Measurements from ENCODE around the gene FILIP1. TPM values are rescaled to one million over a fixed set of nuclear protein-coding genes. Genes with fewer than 3 reads are reported as not detected.

The FILIP1 gene
- polyA plus RNA-seq, 3 donors, result not detected

DNA sequence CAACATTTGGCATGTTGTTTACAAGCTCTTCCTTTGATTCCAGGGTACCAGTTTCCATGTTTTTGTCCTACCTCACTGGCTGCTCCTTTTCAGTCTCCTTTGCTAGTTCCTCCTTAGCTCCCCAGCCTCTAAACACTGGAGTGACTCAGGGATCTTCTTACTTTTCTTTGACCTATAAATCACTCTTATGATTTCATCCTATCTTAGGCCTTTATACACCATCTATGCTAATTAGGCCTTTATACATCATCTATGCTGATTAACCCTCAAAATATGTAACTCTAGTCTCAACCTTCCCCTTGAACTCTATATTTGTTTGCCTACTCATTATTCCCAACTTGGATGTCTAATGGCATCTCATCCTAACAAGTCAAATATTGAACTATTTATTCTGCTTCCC is 218.5 kb downstream of the FILIP1 start:
- Histone ChIP-seq H3K9me3 (replicated peaks in 1 of 2; ENCODE audit: control insufficient read depth in 1 of 2, insufficient read depth in 1 of 2, low read length in 2 of 2) (no peaks in the 10 kb centered on the region), H3K4me1 (ENCODE audit: control insufficient read depth in 1 of 2, insufficient read depth in 2 of 2, low read length in 2 of 2) (peaks cover 48 to 59% of the 10 kb centered on the region in 2 donors), H4K20me1 (ENCODE audit: insufficient read depth, low read length) (peaks cover 57% of the 10 kb centered on the region), H3K27me3 (ENCODE audit: control insufficient read depth in 2 of 2, insufficient read depth in 2 of 2, low read length in 2 of 2) (no peaks in the 10 kb centered on the region), H2AFZ (ENCODE audit: insufficient read depth, low read depth, low read length, poor library complexity, severe bottlenecking) (no peak overlapping the region), H3K9ac (ENCODE audit: insufficient read depth, low read length, poor library complexity, severe bottlenecking) (no peak overlapping the region), H3K79me2 (ENCODE audit: insufficient read depth, low read length) (peaks cover 96% of the 10 kb centered on the region), H3K4me2 (replicated peaks; ENCODE audit: extremely low read depth, low read length, poor library complexity, severe bottlenecking) (no peak overlapping the region), H3K36me3 (replicated peaks in 1 of 2; ENCODE audit: control insufficient read depth in 1 of 2, insufficient read depth in 2 of 2, low read length in 2 of 2) (peaks cover 0 to 14% of the 10 kb centered on the region in 2 donors), H3K27ac (ENCODE audit: low read depth in 1 of 2, low read length in 2 of 2) (peak overlapping the region in 1 of 2 donors; percentile 45), H3K4me3 (replicated peaks in 1 of 3; ENCODE audit: low read depth in 2 of 3, low read length in 3 of 3) (no peak overlapping the region)
- Mint-ChIP-seq H3K4me3 (no peak overlapping the region), H3K36me3 (peaks cover 6 to 8% of the 10 kb centered on the region in 2 donors), H3K4me1 (peaks cover 69% of the 10 kb centered on the region), H3K27ac (peak overlapping the region in 4 of 7 donors; percentile 9 to 82 (median 41)), H3K9me3 (no peaks in the 10 kb centered on the region), H3K27me3 (ENCODE audit: low read depth in 3 of 3) (peaks cover 0 to 2% (median 0%) of the 10 kb centered on the region in 3 donors)
- DNase-seq, result peak; percentile 9 to 43 (median 39)
- intact Hi-C loops (cut with micrococcal nuclease), result no loop called here
- TF ChIP-seq, protein P1, sequence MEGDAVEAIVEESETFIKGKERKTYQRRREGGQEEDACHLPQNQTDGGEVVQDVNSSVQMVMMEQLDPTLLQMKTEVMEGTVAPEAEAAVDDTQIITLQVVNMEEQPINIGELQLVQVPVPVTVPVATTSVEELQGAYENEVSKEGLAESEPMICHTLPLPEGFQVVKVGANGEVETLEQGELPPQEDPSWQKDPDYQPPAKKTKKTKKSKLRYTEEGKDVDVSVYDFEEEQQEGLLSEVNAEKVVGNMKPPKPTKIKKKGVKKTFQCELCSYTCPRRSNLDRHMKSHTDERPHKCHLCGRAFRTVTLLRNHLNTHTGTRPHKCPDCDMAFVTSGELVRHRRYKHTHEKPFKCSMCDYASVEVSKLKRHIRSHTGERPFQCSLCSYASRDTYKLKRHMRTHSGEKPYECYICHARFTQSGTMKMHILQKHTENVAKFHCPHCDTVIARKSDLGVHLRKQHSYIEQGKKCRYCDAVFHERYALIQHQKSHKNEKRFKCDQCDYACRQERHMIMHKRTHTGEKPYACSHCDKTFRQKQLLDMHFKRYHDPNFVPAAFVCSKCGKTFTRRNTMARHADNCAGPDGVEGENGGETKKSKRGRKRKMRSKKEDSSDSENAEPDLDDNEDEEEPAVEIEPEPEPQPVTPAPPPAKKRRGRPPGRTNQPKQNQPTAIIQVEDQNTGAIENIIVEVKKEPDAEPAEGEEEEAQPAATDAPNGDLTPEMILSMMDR (IDR thresholded peaks at IDR 0.05), result no peak

DNA sequence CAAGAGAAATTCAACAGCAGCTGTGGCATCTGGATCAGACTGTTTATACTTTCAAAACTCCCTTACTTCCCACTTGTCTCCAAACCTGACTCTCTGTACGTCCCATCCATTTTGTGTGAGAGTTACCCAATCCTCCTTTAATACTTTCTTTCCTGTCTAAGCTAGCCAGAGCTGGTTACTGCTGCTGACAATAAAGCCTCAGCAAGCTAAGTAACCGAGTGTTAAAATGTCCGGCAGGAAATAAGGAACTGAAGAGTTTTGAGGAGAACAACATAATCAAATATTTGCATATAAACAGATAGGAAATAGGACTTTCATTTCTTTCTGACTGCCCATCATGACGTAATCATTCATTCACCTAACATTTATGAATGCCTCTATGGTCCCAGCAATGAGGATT is 220.6 kb downstream of the FILIP1 start:
- Histone ChIP-seq H3K9ac (ENCODE audit: insufficient read depth, low read length, poor library complexity, severe bottlenecking) (peak overlapping the region; percentile 38), H2AFZ (ENCODE audit: insufficient read depth, low read depth, low read length, poor library complexity, severe bottlenecking) (peak overlapping the region; percentile 55), H3K27ac (ENCODE audit: low read depth in 1 of 2, low read length in 2 of 2) (peak overlapping the region; percentile 13 to 85), H3K36me3 (replicated peaks in 1 of 2; ENCODE audit: control insufficient read depth in 1 of 2, insufficient read depth in 2 of 2, low read length in 2 of 2) (peaks cover 2 to 25% of the 10 kb centered on the region in 2 donors), H3K27me3 (ENCODE audit: control insufficient read depth in 2 of 2, insufficient read depth in 2 of 2, low read length in 2 of 2) (no peaks in the 10 kb centered on the region), H4K20me1 (ENCODE audit: insufficient read depth, low read length) (peaks cover 56% of the 10 kb centered on the region), H3K4me3 (replicated peaks in 1 of 3; ENCODE audit: low read depth in 2 of 3, low read length in 3 of 3) (peak overlapping the region; percentile 16 to 63 (median 45)), H3K4me1 (ENCODE audit: control insufficient read depth in 1 of 2, insufficient read depth in 2 of 2, low read length in 2 of 2) (peaks cover 39 to 43% of the 10 kb centered on the region in 2 donors), H3K4me2 (replicated peaks; ENCODE audit: extremely low read depth, low read length, poor library complexity, severe bottlenecking) (peak overlapping the region; percentile 62), H3K9me3 (replicated peaks in 1 of 2; ENCODE audit: control insufficient read depth in 1 of 2, insufficient read depth in 1 of 2, low read length in 2 of 2) (no peaks in the 10 kb centered on the region), H3K79me2 (ENCODE audit: insufficient read depth, low read length) (peaks cover 96% of the 10 kb centered on the region)
- no CpG with 5 or more reads among the region's 4 CpGs for WGBS (ENCODE audit: insufficient coverage)
- H3K4me1 Mint-ChIP-seq, result peaks cover 54% of the 10 kb centered on the region
- peak overlapping the region; percentile 81 to 92 (median 89) for H3K27ac Mint-ChIP-seq
- H3K9me3 Mint-ChIP-seq, result no peaks in the 10 kb centered on the region
- intact Hi-C loops (cut with micrococcal nuclease), result no loop called here
- H3K27me3 Mint-ChIP-seq (ENCODE audit: low read depth in 3 of 3), result peaks cover 0 to 2% (median 0%) of the 10 kb centered on the region in 3 donors
- peaks cover 5 to 12% of the 10 kb centered on the region in 2 donors for H3K36me3 Mint-ChIP-seq
- peak overlapping the region; percentile 66 to 83 for H3K4me3 Mint-ChIP-seq
- peak; percentile 36 to 62 (median 58) for DNase-seq
- TF ChIP-seq, protein P1 (IDR thresholded peaks at IDR 0.05), result no peak
